GM15510 (cell line): ENCODE measurements around the gene CCDC184.

Source experiments
- POLR2A ChIP-seq: IDR thresholded peaks from 3 replicates; pipeline ENCODE4 v1.6.1; 2011; ENCODE audit warnings: borderline replicate concordance; ENCODE audit not compliant: insufficient read length; ENCODE audit errors: extremely low read depth

The CCDC184 gene

GRCh38 chr12:48165089-48165981, 18.1 kb upstream of the CCDC184 start:
- TF ChIP-seq POLR2A: no peak

- TF ChIP-seq POLR2A: no peak
Observed at GRCh38 chr12:48169011-48169410, 14.4 kb upstream of the CCDC184 start.

GRCh38 chr12:48175613-48176416, 7.6 kb upstream of the CCDC184 start:
- TF ChIP-seq POLR2A: no peak

- no peak for TF ChIP-seq POLR2A
Observed at GRCh38 chr12:48176417-48176751, 7.1 kb upstream of the CCDC184 start.

GRCh38 chr12:48177982-48178381, 5.5 kb upstream of the CCDC184 start:
- no peak for TF ChIP-seq POLR2A

GRCh38 chr12:48179466-48179865, 4.0 kb upstream of the CCDC184 start:
- TF ChIP-seq POLR2A: no peak

GRCh38 chr12:48180424-48180823, 3.0 kb upstream of the CCDC184 start:
- no peak for TF ChIP-seq POLR2A

- TF ChIP-seq POLR2A: no peak
Observed at GRCh38 chr12:48180857-48181495, 2.5 kb upstream of the CCDC184 start.

GRCh38 chr12:48182631-48183030, 813 bp upstream of the CCDC184 start:
- TF ChIP-seq POLR2A: no peak

GRCh38 chr12:48183876-48184548, 568 bp downstream of the CCDC184 start:
- no peak for TF ChIP-seq POLR2A

- no peak for TF ChIP-seq POLR2A
Observed at GRCh38 chr12:48184549-48184922, 1.1 kb downstream of the CCDC184 start.

GRCh38 chr12:48185181-48185919, 1.9 kb downstream of the CCDC184 start:
- TF ChIP-seq POLR2A: no peak

- TF ChIP-seq POLR2A: no peak
Observed at GRCh38 chr12:48187916-48188695, 4.7 kb downstream of the CCDC184 start.

GRCh38 chr12:48189331-48190125, 6.1 kb downstream of the CCDC184 start:
- no peak for TF ChIP-seq POLR2A
